B cell (primary cell): ENCODE data around the gene NUDT14.

ENCODE experiments used
- EZH2 ChIP-seq: IDR thresholded peaks from 2 replicates; pipeline ENCODE4 v1.6.1; 2012; ENCODE audit warnings: borderline replicate concordance, low read depth, mild to moderate bottlenecking, moderate library complexity, low read length; ENCODE audit not compliant: insufficient read depth, poor library complexity, severe bottlenecking
- TF ChIP-seq, protein P1 (sequence below): fragments of 200-600 bp; IDR thresholded peaks from one replicate; pipeline ENCODE4 v1.8.0; 2022; ENCODE audit warnings: antibody characterized with exemption, mild to moderate bottlenecking

DNA sequence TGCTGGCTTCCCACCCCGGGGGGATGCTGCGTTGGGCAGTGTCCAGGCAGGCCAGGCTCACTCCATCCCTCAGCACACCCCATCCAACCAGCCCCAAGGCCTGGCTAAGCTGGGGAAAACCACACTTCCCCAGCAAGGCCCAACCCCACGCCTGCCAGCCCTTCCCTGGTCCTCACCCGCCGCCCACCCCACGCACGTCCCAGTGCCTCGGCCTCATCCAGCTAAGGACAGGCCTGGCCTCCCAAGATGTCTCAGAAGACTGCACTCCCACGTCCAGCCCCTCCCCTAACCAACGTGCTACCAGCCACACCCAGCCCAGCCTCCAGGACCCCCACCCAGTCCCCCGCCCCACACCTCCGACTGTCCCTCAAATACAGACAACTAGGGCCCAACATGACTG, 22.3 kb downstream of the NUDT14 start:
- TF ChIP-seq, protein P1, sequence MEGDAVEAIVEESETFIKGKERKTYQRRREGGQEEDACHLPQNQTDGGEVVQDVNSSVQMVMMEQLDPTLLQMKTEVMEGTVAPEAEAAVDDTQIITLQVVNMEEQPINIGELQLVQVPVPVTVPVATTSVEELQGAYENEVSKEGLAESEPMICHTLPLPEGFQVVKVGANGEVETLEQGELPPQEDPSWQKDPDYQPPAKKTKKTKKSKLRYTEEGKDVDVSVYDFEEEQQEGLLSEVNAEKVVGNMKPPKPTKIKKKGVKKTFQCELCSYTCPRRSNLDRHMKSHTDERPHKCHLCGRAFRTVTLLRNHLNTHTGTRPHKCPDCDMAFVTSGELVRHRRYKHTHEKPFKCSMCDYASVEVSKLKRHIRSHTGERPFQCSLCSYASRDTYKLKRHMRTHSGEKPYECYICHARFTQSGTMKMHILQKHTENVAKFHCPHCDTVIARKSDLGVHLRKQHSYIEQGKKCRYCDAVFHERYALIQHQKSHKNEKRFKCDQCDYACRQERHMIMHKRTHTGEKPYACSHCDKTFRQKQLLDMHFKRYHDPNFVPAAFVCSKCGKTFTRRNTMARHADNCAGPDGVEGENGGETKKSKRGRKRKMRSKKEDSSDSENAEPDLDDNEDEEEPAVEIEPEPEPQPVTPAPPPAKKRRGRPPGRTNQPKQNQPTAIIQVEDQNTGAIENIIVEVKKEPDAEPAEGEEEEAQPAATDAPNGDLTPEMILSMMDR, result no peak
- no peak for TF ChIP-seq EZH2
